ENCODE measurements around the gene GTPBP6.
"Not testable (repeated sequence)": the region's sequence is repeated elsewhere in the genome, so short reads cannot be mapped to it uniquely, and the experiment has no call there.

GRCh38 chrX:351324-351641 lies 32.7 kb upstream of the GTPBP6 start:
- TF ChIP-seq CTCF (conservative IDR thresholded peaks at IDR 0.05; ENCODE audit: low read depth in 2 of 2); POLR2AphosphoS5 (IDR thresholded peaks at IDR 0.05; ENCODE audit: low read depth); EZH2 (IDR thresholded peaks at IDR 0.05; ENCODE audit: low read depth, unreplicated experiment); JUNB (IDR thresholded peaks at IDR 0.05; ENCODE audit: unreplicated experiment); EZH2phosphoT487 (IDR thresholded peaks at IDR 0.05; ENCODE audit: unreplicated experiment): not testable (repeated sequence)
- TF ChIP-seq, protein P1, sequence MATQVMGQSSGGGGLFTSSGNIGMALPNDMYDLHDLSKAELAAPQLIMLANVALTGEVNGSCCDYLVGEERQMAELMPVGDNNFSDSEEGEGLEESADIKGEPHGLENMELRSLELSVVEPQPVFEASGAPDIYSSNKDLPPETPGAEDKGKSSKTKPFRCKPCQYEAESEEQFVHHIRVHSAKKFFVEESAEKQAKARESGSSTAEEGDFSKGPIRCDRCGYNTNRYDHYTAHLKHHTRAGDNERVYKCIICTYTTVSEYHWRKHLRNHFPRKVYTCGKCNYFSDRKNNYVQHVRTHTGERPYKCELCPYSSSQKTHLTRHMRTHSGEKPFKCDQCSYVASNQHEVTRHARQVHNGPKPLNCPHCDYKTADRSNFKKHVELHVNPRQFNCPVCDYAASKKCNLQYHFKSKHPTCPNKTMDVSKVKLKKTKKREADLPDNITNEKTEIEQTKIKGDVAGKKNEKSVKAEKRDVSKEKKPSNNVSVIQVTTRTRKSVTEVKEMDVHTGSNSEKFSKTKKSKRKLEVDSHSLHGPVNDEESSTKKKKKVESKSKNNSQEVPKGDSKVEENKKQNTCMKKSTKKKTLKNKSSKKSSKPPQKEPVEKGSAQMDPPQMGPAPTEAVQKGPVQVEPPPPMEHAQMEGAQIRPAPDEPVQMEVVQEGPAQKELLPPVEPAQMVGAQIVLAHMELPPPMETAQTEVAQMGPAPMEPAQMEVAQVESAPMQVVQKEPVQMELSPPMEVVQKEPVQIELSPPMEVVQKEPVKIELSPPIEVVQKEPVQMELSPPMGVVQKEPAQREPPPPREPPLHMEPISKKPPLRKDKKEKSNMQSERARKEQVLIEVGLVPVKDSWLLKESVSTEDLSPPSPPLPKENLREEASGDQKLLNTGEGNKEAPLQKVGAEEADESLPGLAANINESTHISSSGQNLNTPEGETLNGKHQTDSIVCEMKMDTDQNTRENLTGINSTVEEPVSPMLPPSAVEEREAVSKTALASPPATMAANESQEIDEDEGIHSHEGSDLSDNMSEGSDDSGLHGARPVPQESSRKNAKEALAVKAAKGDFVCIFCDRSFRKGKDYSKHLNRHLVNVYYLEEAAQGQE (IDR thresholded peaks at IDR 0.05; ENCODE audit: unreplicated experiment): not testable (repeated sequence)
